IMR-90 (cell line): Measurements from ENCODE around the gene NFIA. TPM values are rescaled to one million over a fixed set of nuclear protein-coding genes. Genes with fewer than 3 reads are reported as not detected.

Experiments used
- ATAC-seq: fragments of 200-7000 bp; cut with Tn5 transposase; 2 replicates; pipeline ENCODE4 v1.9.1; 2020; ENCODE audit warnings: low read depth, mild to moderate bottlenecking, moderate library complexity
- BruUV-seq: library from RNA; stranded (reverse); fragments of 400-500 nt; replicated peaks from 2 replicates; lab custom pipeline; 2021; lab: Mats Ljungman, UMichigan
- CTCF ChIA-PET: fragments of 300-600 bp; formaldehyde crosslinking; extraction: SDS; loops from one replicate; lab custom pipeline; 2021; ENCODE audit warnings: antibody characterized with exemption; lab: Yijun Ruan, JAX
- POLR2A ChIA-PET: fragments of 300-600 bp; sonication (Branson Sonifier 250); formaldehyde crosslinking; loops from one replicate; lab custom pipeline; 2022; ENCODE audit warnings: antibody characterized with exemption; ENCODE audit not compliant: unreplicated experiment; lab: Charles Lee
- DNase-seq: peaks from one replicate; pipeline ENCODE4 v3.0.0; 2013
- H2AFZ ChIP-seq: replicated peaks from 2 replicates; pipeline ENCODE3; 2013; ENCODE audit warnings: low read length, mild to moderate bottlenecking; ENCODE audit not compliant: poor library complexity
- H2AK5ac ChIP-seq: 2 replicates; pipeline ENCODE4 v1.6.1; 2013; ENCODE audit warnings: low read depth, low read length, inconsistent platforms
- H2AK9ac ChIP-seq: replicated peaks from 2 replicates; pipeline ENCODE3; 2013; ENCODE audit warnings: mild to moderate bottlenecking, low read depth, low read length, moderate library complexity; ENCODE audit not compliant: poor library complexity
- H2BK120ac ChIP-seq: 2 replicates; pipeline ENCODE4 v1.6.1; 2013; ENCODE audit warnings: low read depth, low read length, inconsistent platforms
- H2BK15ac ChIP-seq: 3 replicates; pipeline ENCODE4 v1.6.1; 2013; ENCODE audit warnings: low read depth, low read length, inconsistent platforms
- H2BK20ac ChIP-seq: 2 replicates; pipeline ENCODE4 v1.6.1; 2013; ENCODE audit warnings: low read depth, mild to moderate bottlenecking, inconsistent platforms, low read length, moderate library complexity
- H2BK5ac ChIP-seq: 2 replicates; pipeline ENCODE4 v1.6.1; 2013; ENCODE audit warnings: mild to moderate bottlenecking, low read depth, low read length, inconsistent platforms; ENCODE audit not compliant: poor library complexity, severe bottlenecking
- H3K14ac ChIP-seq: replicated peaks from 2 replicates; pipeline ENCODE4 v1.6.1; 2013; ENCODE audit warnings: low read depth, low read length, inconsistent platforms
- H3K18ac ChIP-seq: 2 replicates; pipeline ENCODE4 v1.6.1; 2013; ENCODE audit warnings: low read depth, low read length, control low read depth
- H3K23ac ChIP-seq: 2 replicates; pipeline ENCODE4 v1.6.1; 2013; ENCODE audit warnings: low read depth, low read length, inconsistent platforms
- H3K27ac ChIP-seq: 2 replicates; pipeline ENCODE4 v1.5.1; 2013; ENCODE audit warnings: mild to moderate bottlenecking, control low read depth, low read length; ENCODE audit not compliant: insufficient read depth
- H3K27me3 ChIP-seq: 2 replicates; pipeline ENCODE4 v1.6.1; 2013; ENCODE audit warnings: low read length; ENCODE audit not compliant: control insufficient read depth, insufficient read depth
- H3K36me3 ChIP-seq: 2 replicates; pipeline ENCODE4 v1.6.1; 2013; ENCODE audit warnings: low read length, mixed read lengths; ENCODE audit not compliant: control insufficient read depth, insufficient read depth
- H3K4ac ChIP-seq: 2 replicates; pipeline ENCODE4 v1.6.1; 2013; ENCODE audit warnings: low read depth, low read length, inconsistent platforms
- H3K4me1 ChIP-seq: 2 replicates; pipeline ENCODE4 v1.6.1; 2013; ENCODE audit warnings: low read length, mixed read lengths; ENCODE audit not compliant: control insufficient read depth, insufficient read depth
- H3K4me2 ChIP-seq: 2 replicates; pipeline ENCODE4 v1.6.1; 2013; ENCODE audit warnings: low read depth, mild to moderate bottlenecking, control low read depth, low read length, moderate library complexity
- H3K4me3 ChIP-seq: 2 replicates; pipeline ENCODE4 v1.5.1; 2013; ENCODE audit warnings: low read depth, mild to moderate bottlenecking, control low read depth, low read length, moderate library complexity; ENCODE audit not compliant: insufficient read depth
- H3K56ac ChIP-seq: 2 replicates; pipeline ENCODE4 v1.6.1; 2013; ENCODE audit warnings: low read length, inconsistent platforms; ENCODE audit not compliant: insufficient read depth; ENCODE audit errors: extremely low read depth
- H3K79me1 ChIP-seq, 2 experiments: 2 replicates each; pipeline ENCODE4 v1.6.1; 2013; ENCODE audit warnings: low read length in 2 of 2, inconsistent platforms in 1 of 2, low read depth in 1 of 2
- H3K9ac ChIP-seq: 2 replicates; pipeline ENCODE4 v1.6.1; 2013; ENCODE audit warnings: low read depth, low read length, control low read depth
- H3K9me1 ChIP-seq: 2 replicates; pipeline ENCODE4 v1.6.1; 2013; ENCODE audit warnings: low read length, inconsistent platforms; ENCODE audit not compliant: insufficient read depth
- H3K9me3 ChIP-seq: 2 replicates; pipeline ENCODE4 v1.6.1; 2013; ENCODE audit warnings: low read length; ENCODE audit not compliant: control insufficient read depth, insufficient read depth
- H4K20me1 ChIP-seq: 2 replicates; pipeline ENCODE4 v1.6.1; 2013; ENCODE audit warnings: low read length, inconsistent platforms; ENCODE audit not compliant: insufficient read depth
- H4K5ac ChIP-seq: 2 replicates; pipeline ENCODE4 v1.6.1; 2013; ENCODE audit warnings: mild to moderate bottlenecking, low read depth, low read length, control low read depth
- H4K8ac ChIP-seq, 2 experiments: 2 replicates each; pipeline ENCODE4 v1.6.1; 2013; ENCODE audit warnings: low read depth in 2 of 2, low read length in 2 of 2, control low read depth in 1 of 2, inconsistent platforms in 1 of 2
- H4K91ac ChIP-seq: 2 replicates; pipeline ENCODE4 v1.6.1; 2013; ENCODE audit warnings: low read depth, low read length, inconsistent platforms; ENCODE audit not compliant: insufficient read depth
- BHLHE40 ChIP-seq: fragments of 150-350 bp; IDR thresholded peaks from 2 replicates; pipeline ENCODE4 v1.6.1; 2016; ENCODE audit warnings: mild to moderate bottlenecking, low read depth, low read length
- CEBPB ChIP-seq: IDR thresholded peaks from 2 replicates; pipeline ENCODE4 v1.6.1; 2012; ENCODE audit warnings: low read depth, low read length, improper control_type of control experiment
- CHD1 ChIP-seq: IDR thresholded peaks from 2 replicates; pipeline ENCODE4 v1.6.1; 2012; ENCODE audit warnings: low read depth, low read length, improper control_type of control experiment
- FOS ChIP-seq: fragments of 150-350 bp; IDR thresholded peaks from 2 replicates; pipeline ENCODE4 v1.6.1; 2016; ENCODE audit warnings: low read depth, low read length
- MAFK ChIP-seq: IDR thresholded peaks from 2 replicates; pipeline ENCODE4 v1.6.1; 2012; ENCODE audit warnings: low read depth, low read length, improper control_type of control experiment
- MAZ ChIP-seq: IDR thresholded peaks from 2 replicates; pipeline ENCODE4 v1.6.1; 2012; ENCODE audit warnings: low read depth, mild to moderate bottlenecking, low read length, improper control_type of control experiment, moderate library complexity, borderline replicate concordance
- MXI1 ChIP-seq: IDR thresholded peaks from 2 replicates; pipeline ENCODE4 v1.6.1; 2012; ENCODE audit warnings: low read depth, mild to moderate bottlenecking, low read length, moderate library complexity, borderline replicate concordance
- NFE2L2 ChIP-seq: fragments of 150-350 bp; IDR thresholded peaks from 2 replicates; pipeline ENCODE4 v1.6.1; 2016; ENCODE audit warnings: low read depth, mild to moderate bottlenecking, low read length
- POLR2A ChIP-seq: IDR thresholded peaks from 2 replicates; pipeline ENCODE4 v1.6.1; 2012; ENCODE audit warnings: mild to moderate bottlenecking, low read depth, low read length
- RAD21 ChIP-seq: IDR thresholded peaks from 2 replicates; pipeline ENCODE4 v1.6.1; 2012; ENCODE audit warnings: low read length, improper control_type of control experiment
- RCOR1 ChIP-seq: IDR thresholded peaks from 2 replicates; pipeline ENCODE4 v1.6.1; 2012; ENCODE audit warnings: mild to moderate bottlenecking, low read length, improper control_type of control experiment; ENCODE audit not compliant: insufficient replicate concordance
- RFX5 ChIP-seq: IDR thresholded peaks from 2 replicates; pipeline ENCODE4 v1.8.0; 2012; ENCODE audit warnings: low read depth, mild to moderate bottlenecking, low read length, moderate library complexity
- SMC3 ChIP-seq: fragments of 150-350 bp; IDR thresholded peaks from 2 replicates; pipeline ENCODE4 v1.6.1; 2016; ENCODE audit warnings: low read depth, mild to moderate bottlenecking, antibody characterized with exemption, low read length, moderate library complexity
- WGBS, 2 experiments: methylation state at CpG; one replicate each; pipeline versions ENCODE4 v1.1.5 to v1.1.7; 2013; ENCODE audit warnings: missing lambda C conversion rate in 2 of 2; ENCODE audit not compliant: insufficient read length in 1 of 2; ENCODE audit errors: extremely low coverage in 2 of 2; 5-methylcytosine and 5-hydroxymethylcytosine counted together
- dilution Hi-C: fragments of 300-500 bp; cut with HindIII; formaldehyde crosslinking; loops from one replicate; pipeline ENCODE4 v1.14.3; 2018; ENCODE audit warnings: low sequenced_read_pairs; ENCODE audit not compliant: unreplicated experiment
- in situ Hi-C: fragments of 300-500 bp; cut with MboI; formaldehyde crosslinking; loops from 3 replicates; pipeline ENCODE4 v1.14.3; 2019; ENCODE audit warnings: low sequenced_read_pairs, inconsistent platforms, mixed read lengths
- intact Hi-C: fragments of 100-400 bp; cut with micrococcal nuclease; formaldehyde crosslinking; loops from 2 replicates; pipeline ENCODE4 v1.10.0; 2022
- polyA plus RNA-seq, 3 experiments: library from polyadenylated mRNA; depleted of rRNA; stranded (reverse); fragments of >200 nt; gene quantifications; 2 replicates each; pipeline ENCODE4 v1.2.3, GENCODE V29; 2012; ENCODE audit warnings: low replicate concordance in 1 of 3
- total RNA-seq: library from RNA; depleted of rRNA; stranded (reverse); fragments of >200 nt; gene quantifications from 2 replicates; pipeline ENCODE4 v1.2.3, GENCODE V29; 2012
- TF ChIP-seq, protein P1 (sequence below): conservative IDR thresholded peaks from 2 replicates; pipeline ENCODE4 v1.5.1; 2012; ENCODE audit warnings: mild to moderate bottlenecking, low read depth, low read length, improper control_type of control experiment
- TF ChIP-seq, protein P2 (sequence below): fragments of 150-350 bp; IDR thresholded peaks from 2 replicates; pipeline ENCODE4 v1.6.1; 2016; ENCODE audit warnings: low read depth, mild to moderate bottlenecking, low read length, moderate library complexity, borderline replicate concordance
- TF ChIP-seq, protein P3 (sequence below): fragments of 150-350 bp; IDR thresholded peaks from 2 replicates; pipeline ENCODE4 v1.6.1; 2017; ENCODE audit warnings: mild to moderate bottlenecking, antibody characterized with exemption, low read length, low read depth

NFIA gene
- total and polyA plus RNA-seq, 2 of the 4 experiments (the other 2 are of a cell fraction) = 1.6 to 2.2 TPM

DNA sequence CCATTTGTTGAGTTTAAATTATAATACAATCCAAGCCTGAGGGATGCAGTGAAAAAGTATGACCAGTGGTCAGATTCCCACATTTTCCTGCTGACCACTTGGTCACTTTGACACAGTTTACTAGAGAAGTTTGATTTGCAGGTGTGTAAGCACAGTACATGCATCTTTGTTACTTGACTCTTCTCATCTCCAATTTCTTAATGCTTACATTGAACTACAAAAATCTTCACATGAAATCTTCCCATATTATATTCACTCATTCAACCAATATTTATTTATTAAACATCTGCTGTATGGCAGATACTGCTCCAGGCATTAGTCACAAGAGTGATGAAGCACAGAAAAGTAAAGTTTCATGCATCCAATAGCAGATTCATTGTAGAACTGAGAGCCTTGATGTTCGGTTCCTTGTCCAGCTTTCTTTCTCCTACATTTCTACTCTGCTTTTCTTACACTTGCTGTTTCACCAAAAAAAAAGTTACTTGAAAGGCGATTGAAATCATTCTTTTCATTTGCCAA is 211.7 kb downstream of the NFIA start:
- no peaks in the 10 kb centered on the region for H3K36me3 ChIP-seq
- H2AK9ac ChIP-seq = no peak overlapping the region
- DNase-seq (peak; percentile 24), ATAC-seq (peak; percentile 64)
- peaks cover 2% of the 10 kb centered on the region; the same call in 1 of the 2 replicates for H3K27me3 ChIP-seq
- TF ChIP-seq MAZ = no peak
- TF ChIP-seq, protein P1, sequence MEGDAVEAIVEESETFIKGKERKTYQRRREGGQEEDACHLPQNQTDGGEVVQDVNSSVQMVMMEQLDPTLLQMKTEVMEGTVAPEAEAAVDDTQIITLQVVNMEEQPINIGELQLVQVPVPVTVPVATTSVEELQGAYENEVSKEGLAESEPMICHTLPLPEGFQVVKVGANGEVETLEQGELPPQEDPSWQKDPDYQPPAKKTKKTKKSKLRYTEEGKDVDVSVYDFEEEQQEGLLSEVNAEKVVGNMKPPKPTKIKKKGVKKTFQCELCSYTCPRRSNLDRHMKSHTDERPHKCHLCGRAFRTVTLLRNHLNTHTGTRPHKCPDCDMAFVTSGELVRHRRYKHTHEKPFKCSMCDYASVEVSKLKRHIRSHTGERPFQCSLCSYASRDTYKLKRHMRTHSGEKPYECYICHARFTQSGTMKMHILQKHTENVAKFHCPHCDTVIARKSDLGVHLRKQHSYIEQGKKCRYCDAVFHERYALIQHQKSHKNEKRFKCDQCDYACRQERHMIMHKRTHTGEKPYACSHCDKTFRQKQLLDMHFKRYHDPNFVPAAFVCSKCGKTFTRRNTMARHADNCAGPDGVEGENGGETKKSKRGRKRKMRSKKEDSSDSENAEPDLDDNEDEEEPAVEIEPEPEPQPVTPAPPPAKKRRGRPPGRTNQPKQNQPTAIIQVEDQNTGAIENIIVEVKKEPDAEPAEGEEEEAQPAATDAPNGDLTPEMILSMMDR = no peak
- TF ChIP-seq RFX5 = no peak
- TF ChIP-seq, protein P2, sequence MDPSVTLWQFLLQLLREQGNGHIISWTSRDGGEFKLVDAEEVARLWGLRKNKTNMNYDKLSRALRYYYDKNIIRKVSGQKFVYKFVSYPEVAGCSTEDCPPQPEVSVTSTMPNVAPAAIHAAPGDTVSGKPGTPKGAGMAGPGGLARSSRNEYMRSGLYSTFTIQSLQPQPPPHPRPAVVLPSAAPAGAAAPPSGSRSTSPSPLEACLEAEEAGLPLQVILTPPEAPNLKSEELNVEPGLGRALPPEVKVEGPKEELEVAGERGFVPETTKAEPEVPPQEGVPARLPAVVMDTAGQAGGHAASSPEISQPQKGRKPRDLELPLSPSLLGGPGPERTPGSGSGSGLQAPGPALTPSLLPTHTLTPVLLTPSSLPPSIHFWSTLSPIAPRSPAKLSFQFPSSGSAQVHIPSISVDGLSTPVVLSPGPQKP = no peak
- TF ChIP-seq RCOR1 = no peak
- TF ChIP-seq BHLHE40 = no peak
- no peak for TF ChIP-seq MXI1
- TF ChIP-seq SMC3 = no peak
- no peak for TF ChIP-seq FOS
- no peak for TF ChIP-seq CHD1
- no peak for TF ChIP-seq POLR2A
- TF ChIP-seq MAFK = no peak
- TF ChIP-seq, protein P3, sequence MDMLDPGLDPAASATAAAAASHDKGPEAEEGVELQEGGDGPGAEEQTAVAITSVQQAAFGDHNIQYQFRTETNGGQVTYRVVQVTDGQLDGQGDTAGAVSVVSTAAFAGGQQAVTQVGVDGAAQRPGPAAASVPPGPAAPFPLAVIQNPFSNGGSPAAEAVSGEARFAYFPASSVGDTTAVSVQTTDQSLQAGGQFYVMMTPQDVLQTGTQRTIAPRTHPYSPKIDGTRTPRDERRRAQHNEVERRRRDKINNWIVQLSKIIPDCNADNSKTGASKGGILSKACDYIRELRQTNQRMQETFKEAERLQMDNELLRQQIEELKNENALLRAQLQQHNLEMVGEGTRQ = no peak
- TF ChIP-seq RAD21 = no peak
- no peak for TF ChIP-seq NFE2L2
- no peak for TF ChIP-seq CEBPB
- no peak overlapping the region for H3K14ac ChIP-seq
- H3K56ac ChIP-seq = no peak overlapping the region
- H3K4ac ChIP-seq = no peak overlapping the region
- H3K4me2 ChIP-seq = no peak overlapping the region
- in situ Hi-C loops (no loop called here), intact Hi-C loops (no loop called here), dilution Hi-C loops (no loop called here)
- H3K27ac ChIP-seq = no peak overlapping the region
- no peaks in the 10 kb centered on the region for H3K79me1 ChIP-seq
- no peak overlapping the region for H2AFZ ChIP-seq
- no peak overlapping the region for H2BK20ac ChIP-seq
- H2AK5ac ChIP-seq = no peak overlapping the region
- WGBS, 2 experiments = no CpG with 5 or more reads among the region's 2 CpGs
- H4K91ac ChIP-seq = no peak overlapping the region
- H3K9ac ChIP-seq = no peak overlapping the region
- BruUV-seq = no TSS peak
- no peak overlapping the region for H4K8ac ChIP-seq
- no peak overlapping the region for H2BK120ac ChIP-seq
- no peak overlapping the region for H4K5ac ChIP-seq
- H2BK5ac ChIP-seq = no peak overlapping the region
- H3K9me1 ChIP-seq = no peaks in the 10 kb centered on the region
- H3K23ac ChIP-seq = no peak overlapping the region
- H3K9me3 ChIP-seq = no peaks in the 10 kb centered on the region
- no peak overlapping the region for H3K18ac ChIP-seq
- POLR2A ChIA-PET = no interaction called here
- no peak overlapping the region for H2BK15ac ChIP-seq
- no peaks in the 10 kb centered on the region for H3K4me1 ChIP-seq
- no peaks in the 10 kb centered on the region for H4K20me1 ChIP-seq
- no peak overlapping the region for H3K4me3 ChIP-seq
- CTCF ChIA-PET = no interaction called here
